Left renal pelvis (tissue), 4 donors: ENCODE measurements around the gene SUN2. TPM values are rescaled to one million over a fixed set of nuclear protein-coding genes. Genes with fewer than 3 reads are reported as not detected.

Source experiments
- DNase-seq, 4 donors: peaks; one replicate each; pipeline ENCODE4 v3.0.0-alpha.2; 2013; ENCODE audit warnings: low read depth in 4 of 4, low spot score in 3 of 4
- polyA plus RNA-seq, 4 donors: library from polyadenylated mRNA; unstranded; fragments of 120-200 nt; gene quantifications; one replicate each; pipeline ENCODE4 v1.2.1, GENCODE V29; 2013; ENCODE audit not compliant: insufficient read length in 4 of 4

SUN2 gene
- polyA plus RNA-seq, 4 donors, result 48.2 to 72.2 (median 51.9) TPM

DNA sequence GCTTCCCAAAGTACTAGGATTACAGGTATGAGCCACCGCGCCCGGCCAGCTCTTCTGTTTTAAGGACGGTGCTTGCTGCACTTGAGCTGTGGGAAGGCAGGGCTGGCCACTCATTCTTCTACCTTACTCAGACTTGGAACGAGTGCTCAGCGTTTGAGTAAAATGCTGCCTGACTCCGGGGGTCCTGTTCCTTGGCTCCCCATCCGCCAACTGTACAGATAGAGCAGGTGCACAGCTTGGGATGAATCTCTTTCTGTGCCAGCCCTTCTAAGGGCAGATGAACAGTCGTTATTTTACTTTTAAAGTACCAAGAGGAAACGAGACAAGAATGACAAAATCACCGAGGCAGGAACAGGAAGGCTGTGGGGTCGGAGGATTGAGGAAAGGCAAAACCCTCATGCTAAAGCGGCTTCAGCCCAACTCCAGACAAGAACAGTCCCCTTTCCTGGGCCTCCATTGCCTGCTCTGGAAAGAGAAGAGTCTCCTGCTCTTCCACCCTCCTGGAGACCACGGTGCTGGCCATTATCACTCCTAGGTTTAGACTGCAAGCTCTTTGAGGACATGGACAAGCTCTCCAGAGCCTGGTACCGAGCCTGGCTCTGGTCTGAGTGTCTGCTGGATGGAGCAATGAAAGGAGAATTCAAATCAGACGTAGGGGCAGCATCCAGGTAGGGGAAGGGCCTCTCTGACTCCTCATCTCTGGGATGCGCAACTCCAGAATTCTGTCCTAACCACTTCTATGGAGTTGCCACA is 1.1 kb upstream of the SUN2 start:
- no peak for DNase-seq

- DNase-seq, result no peak
Observed at GRCh38 chr22:38755155-38755910, 465 bp downstream of the SUN2 start.

DNA sequence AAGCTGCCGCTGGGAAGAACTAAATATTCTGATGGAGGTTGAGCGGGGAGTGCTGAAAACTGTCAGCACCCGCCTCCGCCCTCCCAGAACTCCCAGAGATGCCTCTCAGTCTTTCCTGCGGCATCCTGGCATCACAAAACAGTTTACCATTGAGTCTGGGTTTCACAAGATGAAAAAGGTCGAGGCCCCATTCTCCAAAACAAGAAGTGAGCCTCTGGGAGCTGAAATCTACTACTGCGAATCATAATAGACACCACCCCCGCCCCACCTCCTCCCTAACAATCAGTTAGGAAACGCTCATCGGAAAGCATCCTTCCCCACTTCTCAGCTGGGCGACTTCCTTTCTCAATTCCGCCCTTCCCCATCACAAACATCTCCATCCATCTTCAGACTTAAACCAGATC is 1.0 kb downstream of the SUN2 start:
- DNase-seq, result no peak

DNA sequence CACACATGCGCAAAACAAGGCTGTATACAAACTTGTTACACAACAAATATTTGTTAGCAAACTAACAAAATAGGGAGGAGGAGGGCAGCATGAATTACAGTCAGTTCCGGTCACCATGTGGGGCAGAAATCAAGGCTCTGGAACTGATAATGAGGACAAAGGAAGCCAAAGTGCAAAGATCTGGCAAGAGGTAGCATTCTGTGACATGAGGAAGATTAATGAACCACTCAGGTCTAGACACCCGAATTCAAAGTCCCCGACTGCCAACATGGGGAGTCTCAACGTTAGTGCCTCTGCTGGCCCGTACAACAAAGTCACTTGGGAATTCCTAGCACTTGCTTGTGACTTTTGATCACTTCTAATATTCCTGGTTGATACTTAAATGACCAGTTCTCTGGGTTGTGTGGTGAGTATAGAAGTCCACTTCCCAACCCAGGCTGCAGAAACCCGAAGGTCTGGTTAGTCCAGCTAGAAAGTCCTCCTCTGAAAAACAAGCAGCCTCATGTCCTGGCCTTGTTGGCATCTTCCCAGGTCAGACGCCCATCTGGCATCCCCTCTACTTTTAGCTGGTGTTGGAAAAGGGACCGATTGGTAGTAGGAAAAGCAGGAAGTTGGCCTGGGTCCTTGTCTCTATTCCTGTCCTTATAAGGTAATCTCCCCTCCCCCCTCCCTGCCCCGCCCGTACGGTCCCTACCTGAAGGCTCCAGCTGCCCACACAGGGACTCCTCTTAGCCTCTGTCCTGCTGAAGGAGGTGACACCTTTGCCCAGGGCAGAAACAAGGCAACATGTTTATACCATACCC is 1.6 kb downstream of the SUN2 start:
- DNase-seq, result no peak

DNA sequence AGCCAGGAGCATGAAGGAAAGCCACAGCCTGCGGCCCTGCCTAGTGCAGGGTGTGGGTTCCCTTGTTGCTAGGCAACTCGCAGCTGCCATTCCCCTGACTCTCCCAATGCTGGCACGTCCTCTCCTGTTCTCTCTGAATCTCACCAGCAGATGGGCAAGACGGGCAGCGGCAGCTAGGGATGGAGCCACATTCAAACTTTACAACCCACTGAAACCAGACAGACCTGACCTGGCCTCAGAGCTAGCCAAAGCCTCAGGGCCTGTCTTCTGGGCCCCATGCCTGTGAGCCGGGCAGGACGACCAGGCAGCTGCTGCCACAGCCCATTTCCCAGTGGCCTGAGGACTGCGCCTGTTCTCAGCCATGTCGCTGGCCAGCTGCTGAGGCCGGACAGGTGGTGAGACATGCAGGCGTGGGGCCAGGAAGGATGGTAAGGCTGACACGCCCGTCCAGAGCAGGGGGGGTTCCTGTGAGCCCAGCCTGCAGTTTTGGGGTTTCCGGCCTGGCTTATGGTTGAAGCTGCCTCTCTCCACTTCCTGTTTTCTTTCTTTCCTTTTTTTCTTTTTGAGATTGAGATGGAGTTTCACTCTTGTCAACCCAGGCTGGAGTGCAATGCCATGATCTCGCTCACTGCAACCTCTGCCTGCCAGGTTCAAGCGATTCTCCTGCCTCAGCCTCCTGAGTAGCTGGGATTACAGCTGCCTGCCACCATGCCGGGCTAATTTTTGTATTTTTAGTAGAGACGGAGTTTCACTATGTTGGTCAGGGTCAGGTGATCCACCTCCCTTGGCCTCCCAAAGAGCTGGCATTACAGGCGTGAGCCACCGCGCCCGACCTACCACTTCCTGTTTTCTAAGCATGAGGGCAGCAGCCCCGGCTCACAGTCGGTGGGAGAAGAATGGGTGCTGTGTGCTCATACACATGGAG is 4.1 kb downstream of the SUN2 start:
- DNase-seq, result no peak

GRCh38 chr22:38751066-38751421 is 4.8 kb downstream of the SUN2 start:
- no peak for DNase-seq

DNA sequence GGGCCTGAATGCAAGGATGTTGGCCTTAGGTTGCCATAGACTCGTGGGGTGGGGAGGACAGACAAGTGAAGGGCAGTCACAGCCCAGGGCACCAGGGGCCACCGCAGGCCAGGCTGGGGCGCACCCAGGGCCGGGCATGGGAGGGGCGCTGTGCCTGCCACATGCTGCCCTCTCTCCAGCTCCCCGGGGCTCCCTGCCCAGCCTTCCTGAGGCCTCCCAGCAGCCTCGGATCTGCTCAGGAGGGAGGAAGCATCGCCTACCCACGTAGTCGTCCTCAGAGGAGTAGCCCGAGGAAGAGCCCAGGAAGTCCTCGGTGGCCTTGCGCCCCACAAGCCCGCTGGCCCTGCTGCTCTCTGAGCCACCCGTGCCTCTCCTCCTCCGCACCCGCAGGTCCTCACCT is 5.2 kb downstream of the SUN2 start:
- DNase-seq, result no peak

- DNase-seq, result no peak
Observed at GRCh38 chr22:38750104-38750503, 5.7 kb downstream of the SUN2 start.

- no peak for DNase-seq
Observed at GRCh38 chr22:38748487-38749136, 7.2 kb downstream of the SUN2 start.

DNA sequence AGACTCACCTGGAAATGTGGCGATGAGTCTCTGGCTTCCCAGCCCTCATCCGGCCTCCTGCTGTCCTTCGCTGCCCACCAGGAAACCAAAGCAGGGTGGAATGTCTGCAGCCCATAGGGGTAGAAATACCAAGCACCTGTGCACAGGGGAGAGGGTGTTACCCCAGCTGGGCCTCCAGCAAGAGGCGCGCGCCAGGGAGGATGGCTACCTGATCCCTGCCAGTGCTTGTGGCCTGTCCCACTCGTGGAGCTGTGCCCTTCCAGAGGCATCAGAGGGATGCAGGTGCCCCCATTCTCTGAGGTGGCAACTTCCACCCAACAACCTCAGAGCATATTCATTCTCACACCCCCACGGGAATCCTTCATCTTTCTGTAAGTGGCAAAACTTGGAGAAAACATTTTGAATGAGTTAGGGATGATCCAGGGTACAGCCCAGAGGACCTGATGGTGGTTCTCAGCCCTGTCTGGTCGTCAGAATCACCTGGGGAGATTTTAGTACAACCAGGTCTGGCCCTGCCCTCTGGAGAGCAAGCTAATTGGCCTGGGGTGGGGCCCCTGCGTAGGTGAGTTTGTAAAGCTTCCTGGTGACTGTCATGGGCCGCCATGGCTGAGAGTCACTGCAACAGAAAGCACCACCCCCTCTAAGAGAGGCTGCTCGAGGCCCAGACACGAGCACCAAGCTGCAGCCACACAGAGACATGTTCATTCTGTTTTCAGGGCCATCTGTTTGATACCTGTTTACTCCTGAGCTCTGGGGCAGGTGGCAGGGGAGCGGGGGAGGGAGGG is 9.9 kb downstream of the SUN2 start:
- DNase-seq, result no peak

DNA sequence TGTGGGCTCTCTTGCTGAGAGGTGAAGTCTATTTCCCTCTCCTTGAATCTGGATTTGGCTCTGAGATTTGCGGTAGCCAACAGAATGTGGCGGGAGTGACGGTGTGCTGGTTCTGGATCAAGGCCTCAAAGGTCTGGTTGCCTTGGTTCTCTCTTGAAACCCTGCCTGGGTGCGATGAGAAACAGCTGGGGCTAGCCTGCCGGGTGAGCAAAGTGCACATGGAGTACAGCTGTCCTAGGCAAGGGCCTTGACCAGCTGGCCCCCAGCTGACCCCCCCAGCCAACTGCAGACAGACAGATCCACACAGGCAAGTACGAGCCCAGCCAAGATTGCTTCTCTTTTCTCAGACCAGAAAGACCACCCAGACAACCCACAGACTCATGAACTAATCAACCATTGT is 10.8 kb downstream of the SUN2 start:
- DNase-seq, result no peak

GRCh38 chr22:38742176-38742942 is 13.4 kb downstream of the SUN2 start:
- DNase-seq, result no peak

DNA sequence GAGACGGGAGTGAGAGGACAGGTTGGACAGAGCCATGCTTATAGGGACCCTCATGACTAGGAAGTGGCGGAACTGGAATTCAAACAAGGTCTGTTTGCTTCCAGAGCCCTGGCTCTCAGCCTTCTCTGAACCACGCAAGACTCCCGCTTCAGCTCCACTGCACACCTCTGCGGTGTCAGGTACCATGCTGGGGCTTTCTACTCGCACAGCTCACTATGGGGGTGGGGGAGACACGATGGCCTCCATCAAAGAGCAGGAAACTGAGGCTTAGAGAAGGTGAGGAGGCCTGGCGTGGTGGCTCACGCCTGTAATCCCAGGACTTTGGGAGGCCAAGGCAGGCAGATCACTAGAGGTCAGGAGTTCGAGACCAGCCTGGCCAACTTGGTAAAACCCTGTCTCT is 14.2 kb downstream of the SUN2 start:
- no peak for DNase-seq

DNA sequence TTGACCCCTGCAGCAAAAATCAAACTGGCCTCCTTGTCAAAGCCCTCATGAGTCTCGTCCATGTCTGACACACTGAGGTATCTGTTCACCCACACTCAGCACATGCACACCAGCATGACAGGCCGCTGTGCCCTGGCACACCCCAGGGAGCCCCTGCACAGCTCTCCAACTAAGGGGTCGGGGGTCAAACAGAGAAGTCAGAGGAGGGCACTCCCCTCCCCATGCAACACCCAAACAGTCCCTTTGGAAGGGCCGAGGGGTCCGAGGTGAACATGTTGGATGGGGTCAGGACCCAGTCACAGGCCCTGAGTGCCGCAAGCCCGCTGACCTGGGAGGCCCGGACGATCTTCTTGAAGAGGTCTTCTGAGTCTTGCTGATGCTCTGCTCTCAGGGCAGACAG is 14.6 kb downstream of the SUN2 start:
- DNase-seq, result no peak

DNA sequence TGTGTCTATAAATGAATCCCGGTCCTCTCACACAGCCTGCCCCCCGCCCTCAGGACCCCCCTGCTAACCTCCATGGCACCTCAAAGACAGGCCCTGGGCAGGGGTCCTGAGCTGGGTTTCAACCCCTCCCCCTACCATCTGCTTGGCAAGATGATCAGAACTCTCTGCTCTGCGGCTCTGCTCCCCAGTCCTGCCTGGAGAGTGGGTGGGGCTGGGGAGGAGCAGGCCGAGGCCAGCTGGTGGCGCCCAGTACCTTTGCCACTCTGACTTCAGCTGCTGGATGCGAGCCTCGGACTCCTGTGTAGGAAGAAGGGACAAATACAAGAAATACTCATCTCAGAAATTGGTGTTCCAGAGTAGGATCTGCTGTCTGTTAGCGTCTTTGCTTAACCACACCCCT is 15.0 kb downstream of the SUN2 start:
- no peak for DNase-seq

DNA sequence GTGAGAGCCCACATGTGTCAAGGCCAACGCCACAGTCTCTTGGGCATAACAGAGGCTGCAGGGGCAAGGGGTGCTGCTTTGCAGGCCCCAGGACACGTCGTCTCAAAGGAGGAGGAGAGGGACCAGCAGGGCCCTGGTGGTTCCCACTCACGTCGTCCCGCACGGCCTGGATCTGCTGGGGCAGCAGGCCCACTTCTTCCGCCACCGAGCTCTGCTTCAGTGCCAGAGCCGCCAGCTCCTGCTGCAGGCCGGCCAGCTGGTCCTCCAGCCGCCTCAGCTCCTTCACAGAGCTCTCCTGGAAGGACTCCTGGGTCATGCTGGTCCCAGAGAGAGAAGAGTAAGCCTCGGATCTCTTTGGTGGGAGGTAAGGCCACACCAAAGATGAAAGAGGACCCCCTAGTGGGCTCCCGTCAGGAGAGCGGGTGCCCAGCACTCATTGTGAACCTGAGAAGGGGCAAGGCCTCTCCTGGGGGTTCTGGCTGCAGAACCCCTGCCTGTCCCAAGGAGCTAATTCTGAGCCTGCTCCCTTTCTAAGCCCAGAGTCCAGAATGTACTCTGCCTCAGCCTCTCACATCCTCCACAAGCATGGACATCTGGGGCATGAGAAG is 15.6 kb downstream of the SUN2 start:
- no peak for DNase-seq

- DNase-seq, result no peak
Observed at GRCh38 chr22:38739300-38740055, 16.3 kb downstream of the SUN2 start.
